Memory B cell (primary cell): ENCODE data around the gene LRRK2.

Experiments used
- ATAC-seq: fragments of 150-1000 bp; cut with Tn5 transposase; 2 replicates; pipeline ENCODE4 v1.10.0; 2021; ENCODE audit warnings: low read depth, mild to moderate bottlenecking, moderate library complexity
- DNase-seq, 2 donors: peaks; one replicate each; pipeline ENCODE4 v3.0.0; 2022; ENCODE audit warnings: low spot score in 2 of 2
- H3K27ac Mint-ChIP-seq: one replicate; pipeline ENCODE4 v1.8.0; 2022; ENCODE audit warnings: mild to moderate bottlenecking, moderate library complexity, mixed read lengths
- H3K27me3 Mint-ChIP-seq: one replicate; pipeline ENCODE4 v1.8.0; 2022; ENCODE audit warnings: mixed read lengths
- H3K36me3 Mint-ChIP-seq: one replicate; pipeline ENCODE4 v1.8.0; 2022; ENCODE audit warnings: mild to moderate bottlenecking, mixed read lengths
- H3K4me1 Mint-ChIP-seq: one replicate; pipeline ENCODE4 v1.8.0; 2022; ENCODE audit warnings: mixed read lengths
- H3K4me3 Mint-ChIP-seq: one replicate; pipeline ENCODE4 v1.8.0; 2022; ENCODE audit warnings: mild to moderate bottlenecking, moderate library complexity, mixed read lengths
- H3K9me3 Mint-ChIP-seq: one replicate; pipeline ENCODE4 v1.8.0; 2022; ENCODE audit warnings: mixed read lengths

Gene LRRK2

GRCh38 chr12:40287369-40287975, 62.7 kb downstream of the LRRK2 start:
- no peak for ATAC-seq
- H3K4me3 Mint-ChIP-seq = no peak overlapping the region
- no peak overlapping the region for H3K27ac Mint-ChIP-seq
- peaks cover 33% of the 10 kb centered on the region for H3K36me3 Mint-ChIP-seq
- no peaks in the 10 kb centered on the region for H3K27me3 Mint-ChIP-seq
- DNase-seq = no peak
- peaks cover 2% of the 10 kb centered on the region for H3K9me3 Mint-ChIP-seq
- H3K4me1 Mint-ChIP-seq = no peaks in the 10 kb centered on the region

- no peaks in the 10 kb centered on the region for H3K27me3 Mint-ChIP-seq
- H3K4me3 Mint-ChIP-seq = no peak overlapping the region
- H3K36me3 Mint-ChIP-seq = peaks cover 32% of the 10 kb centered on the region
- no peak overlapping the region for H3K27ac Mint-ChIP-seq
- ATAC-seq (no peak), DNase-seq (no peak)
- peaks cover 3% of the 10 kb centered on the region for H3K4me1 Mint-ChIP-seq
- peaks cover 2% of the 10 kb centered on the region for H3K9me3 Mint-ChIP-seq
These were observed 68.1 kb downstream of the LRRK2 start for GRCh38 chr12:40292788-40293429.

- Mint-ChIP-seq H3K4me3 (no peak overlapping the region), H3K27ac (peak overlapping the region; percentile 62), H3K4me1 (peaks cover 8% of the 10 kb centered on the region), H3K9me3 (no peaks in the 10 kb centered on the region), H3K27me3 (no peaks in the 10 kb centered on the region), H3K36me3 (peaks cover 24% of the 10 kb centered on the region)
- ATAC-seq = no peak
- no peak for DNase-seq
These were observed 73.5 kb downstream of the LRRK2 start for GRCh38 chr12:40298341-40298740.

GRCh38 chr12:40300490-40300889, 75.7 kb downstream of the LRRK2 start:
- ATAC-seq (no peak), DNase-seq (no peak)
- Mint-ChIP-seq H3K36me3 (peaks cover 24% of the 10 kb centered on the region), H3K4me3 (no peak overlapping the region), H3K27ac (peak overlapping the region; percentile 47), H3K4me1 (peaks cover 8% of the 10 kb centered on the region), H3K27me3 (no peaks in the 10 kb centered on the region), H3K9me3 (no peaks in the 10 kb centered on the region)

GRCh38 chr12:40309001-40309400, 84.2 kb downstream of the LRRK2 start:
- no peaks in the 10 kb centered on the region for H3K27me3 Mint-ChIP-seq
- H3K4me1 Mint-ChIP-seq = peaks cover 3% of the 10 kb centered on the region
- no peak for ATAC-seq
- no peak overlapping the region for H3K4me3 Mint-ChIP-seq
- peaks cover 14% of the 10 kb centered on the region for H3K36me3 Mint-ChIP-seq
- DNase-seq = no peak
- peak overlapping the region; percentile 71 for H3K27ac Mint-ChIP-seq
- H3K9me3 Mint-ChIP-seq = no peaks in the 10 kb centered on the region

- Mint-ChIP-seq H3K9me3 (no peaks in the 10 kb centered on the region), H3K36me3 (peaks cover 14% of the 10 kb centered on the region), H3K27ac (no peak overlapping the region), H3K4me3 (no peak overlapping the region), H3K4me1 (peaks cover 13% of the 10 kb centered on the region), H3K27me3 (no peaks in the 10 kb centered on the region)
- ATAC-seq (no peak), DNase-seq (no peak)
These were observed 85.4 kb downstream of the LRRK2 start for GRCh38 chr12:40310211-40310610.

GRCh38 chr12:40312196-40312595, 87.4 kb downstream of the LRRK2 start:
- Mint-ChIP-seq H3K9me3 (no peaks in the 10 kb centered on the region), H3K27me3 (no peaks in the 10 kb centered on the region), H3K27ac (peak overlapping the region; percentile 87), H3K4me1 (peaks cover 14% of the 10 kb centered on the region), H3K36me3 (peaks cover 11% of the 10 kb centered on the region), H3K4me3 (no peak overlapping the region)
- no peak for ATAC-seq
- DNase-seq = no peak

- no peak for DNase-seq
- Mint-ChIP-seq H3K9me3 (no peaks in the 10 kb centered on the region), H3K4me1 (peaks cover 14% of the 10 kb centered on the region), H3K27ac (peak overlapping the region; percentile 87), H3K36me3 (peaks cover 12% of the 10 kb centered on the region), H3K4me3 (no peak overlapping the region), H3K27me3 (no peaks in the 10 kb centered on the region)
- no peak for ATAC-seq
These were observed 88.3 kb downstream of the LRRK2 start for GRCh38 chr12:40312982-40313576.

- H3K36me3 Mint-ChIP-seq = peaks cover 14% of the 10 kb centered on the region
- DNase-seq (peak in 1 of 2 donors; percentile 19), ATAC-seq (peak; percentile 76)
- H3K9me3 Mint-ChIP-seq = no peaks in the 10 kb centered on the region
- peak overlapping the region; percentile 75 for H3K27ac Mint-ChIP-seq
- H3K4me1 Mint-ChIP-seq = peaks cover 14% of the 10 kb centered on the region
- H3K4me3 Mint-ChIP-seq = peak overlapping the region; percentile 66
- H3K27me3 Mint-ChIP-seq = no peaks in the 10 kb centered on the region
These were observed 89.1 kb downstream of the LRRK2 start for GRCh38 chr12:40313928-40314327.

- Mint-ChIP-seq H3K4me3 (no peak overlapping the region), H3K4me1 (peaks cover 14% of the 10 kb centered on the region), H3K27ac (no peak overlapping the region), H3K27me3 (no peaks in the 10 kb centered on the region), H3K36me3 (peaks cover 10% of the 10 kb centered on the region), H3K9me3 (no peaks in the 10 kb centered on the region)
- ATAC-seq (peak; percentile 67), DNase-seq (no peak)
These were observed 90.1 kb downstream of the LRRK2 start for GRCh38 chr12:40314927-40315326.

GRCh38 chr12:40315375-40315774, 90.6 kb downstream of the LRRK2 start:
- Mint-ChIP-seq H3K36me3 (peaks cover 12% of the 10 kb centered on the region), H3K27me3 (no peaks in the 10 kb centered on the region), H3K9me3 (no peaks in the 10 kb centered on the region), H3K27ac (no peak overlapping the region), H3K4me1 (peaks cover 14% of the 10 kb centered on the region), H3K4me3 (no peak overlapping the region)
- DNase-seq = no peak
- no peak for ATAC-seq

GRCh38 chr12:40324261-40324660, 99.5 kb downstream of the LRRK2 start:
- DNase-seq = no peak
- H3K4me3 Mint-ChIP-seq = no peak overlapping the region
- ATAC-seq = no peak
- H3K27me3 Mint-ChIP-seq = no peaks in the 10 kb centered on the region
- peaks cover 9% of the 10 kb centered on the region for H3K4me1 Mint-ChIP-seq
- no peak overlapping the region for H3K27ac Mint-ChIP-seq
- H3K9me3 Mint-ChIP-seq = no peaks in the 10 kb centered on the region
- H3K36me3 Mint-ChIP-seq = peaks cover 25% of the 10 kb centered on the region

GRCh38 chr12:40325349-40325960, 100.7 kb downstream of the LRRK2 start:
- Mint-ChIP-seq H3K9me3 (no peaks in the 10 kb centered on the region), H3K27me3 (no peaks in the 10 kb centered on the region), H3K36me3 (peaks cover 30% of the 10 kb centered on the region), H3K4me1 (peaks cover 9% of the 10 kb centered on the region), H3K27ac (peak overlapping the region; percentile 45), H3K4me3 (no peak overlapping the region)
- ATAC-seq (peak; percentile 90), DNase-seq (no peak)

- ATAC-seq (no peak), DNase-seq (no peak)
- peaks cover 3% of the 10 kb centered on the region for H3K9me3 Mint-ChIP-seq
- H3K27ac Mint-ChIP-seq = no peak overlapping the region
- peaks cover 35% of the 10 kb centered on the region for H3K36me3 Mint-ChIP-seq
- peaks cover 11% of the 10 kb centered on the region for H3K4me1 Mint-ChIP-seq
- no peak overlapping the region for H3K4me3 Mint-ChIP-seq
- H3K27me3 Mint-ChIP-seq = no peaks in the 10 kb centered on the region
These were observed 102.7 kb downstream of the LRRK2 start for GRCh38 chr12:40327535-40327934.
